CD1c-positive myeloid dendritic cell (primary cell): Measurements from ENCODE around the gene FAIM.
"Not testable (repeated sequence)": the region's sequence is repeated elsewhere in the genome, so short reads cannot be mapped to it uniquely, and the experiment has no call there.

Experiments used
- DNase-seq: peaks from one replicate; pipeline ENCODE4 v3.0.0-alpha.2; 2016; ENCODE audit errors: extremely low spot score

Gene FAIM

GRCh38 chr3:138608322-138609135 lies at the start of gene FAIM:
Gene FAIM, plus strand, starts transcription at chr3:138608771. Its CDS starts 10,956 bp downstream, at chr3:138619727.
- DNase-seq = peak; percentile 46

GRCh38 chr3:138559134-138559533 lies 49.4 kb upstream of the FAIM start:
- no peak for DNase-seq

- DNase-seq = no peak
Observed at GRCh38 chr3:138560501-138560900, 48.1 kb upstream of the FAIM start.

- not testable (repeated sequence) for DNase-seq
Observed at GRCh38 chr3:138562902-138563301, 45.7 kb upstream of the FAIM start.

GRCh38 chr3:138566293-138566692 lies 42.3 kb upstream of the FAIM start:
- DNase-seq = not testable (repeated sequence)

GRCh38 chr3:138567403-138567802 lies 41.2 kb upstream of the FAIM start:
- no peak for DNase-seq

- DNase-seq = no peak
Observed at GRCh38 chr3:138569090-138569489, 39.5 kb upstream of the FAIM start.

- not testable (repeated sequence) for DNase-seq
Observed at GRCh38 chr3:138569624-138570023, 38.9 kb upstream of the FAIM start.

GRCh38 chr3:138573138-138573537 lies 35.4 kb upstream of the FAIM start:
- no peak for DNase-seq

- peak; percentile 74 for DNase-seq
Observed at GRCh38 chr3:138578141-138578540, 30.4 kb upstream of the FAIM start.

GRCh38 chr3:138578961-138579574 lies 29.5 kb upstream of the FAIM start:
- no peak for DNase-seq

- no peak for DNase-seq
Observed at GRCh38 chr3:138587374-138587773, 21.2 kb upstream of the FAIM start.

GRCh38 chr3:138588445-138588844 lies 20.1 kb upstream of the FAIM start:
- no peak for DNase-seq

- no peak for DNase-seq
Observed at GRCh38 chr3:138591392-138591791, 17.2 kb upstream of the FAIM start.

GRCh38 chr3:138593488-138594149 lies 15.0 kb upstream of the FAIM start:
- no peak for DNase-seq

GRCh38 chr3:138594150-138594934 lies 14.2 kb upstream of the FAIM start, which contains the start of gene CEP70:
Gene CEP70, minus strand, starts transcription at chr3:138594260. Its CDS starts 21,333 bp downstream, at chr3:138572927.
- DNase-seq = peak; percentile 84

GRCh38 chr3:138594935-138595610 lies 13.5 kb upstream of the FAIM start:
- peak; percentile 46 for DNase-seq

- not testable (repeated sequence) for DNase-seq
Observed at GRCh38 chr3:138597186-138597976, 11.2 kb upstream of the FAIM start.

GRCh38 chr3:138598534-138598933 lies 10.0 kb upstream of the FAIM start:
- DNase-seq = no peak

- no peak for DNase-seq
Observed at GRCh38 chr3:138600100-138600745, 8.3 kb upstream of the FAIM start.
